Femur (tissue), 1 donor: ENCODE results near the gene TIMELESS.
"Not testable (repeated sequence)": the region's sequence is repeated elsewhere in the genome, so short reads cannot be mapped to it uniquely, and the experiment has no call there.

Experiments used
- DNase-seq: peaks from one replicate; pipeline ENCODE4 v3.0.0-alpha.2; 2017

The TIMELESS gene

GRCh38 chr12:56461235-56462159, 12.3 kb upstream of the TIMELESS start:
- no peak for DNase-seq

GRCh38 chr12:56457817-56458216, 8.6 kb upstream of the TIMELESS start:
- DNase-seq = no peak

- DNase-seq = no peak
These were observed 5.3 kb upstream of the TIMELESS start, which contains the start of gene MIP for GRCh38 chr12:56454557-56454956. Gene MIP, minus strand, starts transcription at chr12:56454657. Its CDS starts 44 bp downstream, at chr12:56454613.

- no peak for DNase-seq
These were observed 1.9 kb upstream of the TIMELESS start for GRCh38 chr12:56451147-56451546.

DNA sequence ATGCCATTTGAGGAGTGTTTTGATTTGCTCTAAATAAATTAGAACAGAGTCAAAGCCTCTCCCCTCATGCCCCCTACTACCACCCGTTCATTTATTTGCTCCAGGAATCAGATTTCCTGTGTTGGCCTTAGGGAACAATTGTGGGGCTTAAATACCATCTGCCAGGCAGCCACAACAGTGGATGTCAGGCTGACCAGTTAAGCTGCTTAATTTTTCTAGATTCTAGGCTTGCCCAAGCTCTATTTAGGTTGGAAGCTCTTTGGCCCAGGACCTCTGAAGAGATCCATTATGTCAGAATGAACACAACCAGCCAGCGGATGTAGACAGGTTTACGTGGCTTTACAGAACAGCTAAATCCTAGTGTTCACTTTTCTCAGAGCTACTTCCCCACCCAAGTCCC, 1.0 kb upstream of the TIMELESS start:
- no peak for DNase-seq

DNA sequence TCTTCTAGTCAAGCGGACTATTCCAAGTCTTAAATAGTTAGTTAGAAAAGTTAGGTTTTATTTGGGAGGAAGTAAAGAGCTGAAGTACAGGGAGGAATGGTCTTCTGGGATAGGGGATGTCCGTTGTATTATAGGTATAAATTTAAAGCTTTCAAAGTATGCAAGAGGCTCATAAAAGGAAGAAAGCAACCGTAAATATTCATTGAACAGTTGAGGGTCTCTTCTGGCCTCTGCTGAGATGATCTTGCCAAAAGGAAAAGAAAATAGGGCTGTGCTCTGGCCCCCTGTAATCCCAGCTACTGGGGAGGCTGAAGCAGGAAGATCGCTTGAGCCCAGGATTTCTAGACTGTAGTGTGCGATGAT, 377 bp upstream of the TIMELESS start:
- no peak for DNase-seq

- not testable (repeated sequence) for DNase-seq
These were observed 6.0 kb downstream of the TIMELESS start for GRCh38 chr12:56443208-56443607.

DNA sequence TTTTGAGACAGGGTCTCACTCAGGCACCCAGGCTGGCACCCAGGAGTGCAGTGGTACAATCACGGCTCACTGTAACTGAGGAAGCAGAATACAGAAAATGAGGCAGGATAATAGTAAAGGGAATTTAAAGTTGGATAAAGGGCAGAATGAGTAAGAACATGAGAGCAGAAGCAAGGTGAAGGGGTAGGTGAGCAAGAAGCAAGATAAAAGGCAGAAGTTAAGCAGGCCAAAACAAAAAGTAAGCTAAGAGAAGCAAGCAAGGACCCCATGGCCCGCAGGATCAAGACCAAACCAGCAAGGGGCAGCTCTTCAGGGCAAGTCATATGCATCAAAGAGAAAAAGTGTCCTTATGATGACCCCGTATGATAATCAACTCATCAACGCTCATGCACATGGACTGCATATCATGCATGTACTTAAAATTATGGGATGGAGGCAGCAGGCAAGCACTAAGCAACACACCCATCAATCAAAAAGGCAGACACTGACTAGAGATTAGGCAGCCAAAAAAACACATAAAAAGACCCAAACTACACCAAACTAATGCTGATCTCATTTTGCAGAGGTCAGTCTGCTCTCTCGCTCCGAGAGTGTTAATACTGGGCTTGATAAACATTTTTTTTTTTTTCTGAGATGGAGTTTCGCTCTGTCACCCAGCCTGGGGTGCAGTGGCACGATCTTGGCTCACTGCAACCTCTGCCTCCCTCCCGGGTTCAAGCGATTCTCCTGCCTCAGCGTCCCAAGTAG, 11.6 kb downstream of the TIMELESS start:
- no peak for DNase-seq

- no peak for DNase-seq
These were observed 14.4 kb downstream of the TIMELESS start for GRCh38 chr12:56434828-56435227.

- DNase-seq = no peak
These were observed 17.4 kb downstream of the TIMELESS start for GRCh38 chr12:56431850-56432249.

- no peak for DNase-seq
These were observed 17.9 kb downstream of the TIMELESS start for GRCh38 chr12:56431288-56431687.

GRCh38 chr12:56425940-56426438, 23.2 kb downstream of the TIMELESS start:
- no peak for DNase-seq

GRCh38 chr12:56425193-56425592, 24.0 kb downstream of the TIMELESS start:
- no peak for DNase-seq

- DNase-seq = no peak
These were observed 28.8 kb downstream of the TIMELESS start for GRCh38 chr12:56420411-56420810.

- no peak for DNase-seq
These were observed 31.5 kb downstream of the TIMELESS start for GRCh38 chr12:56417739-56418138.

GRCh38 chr12:56414401-56414800, 34.8 kb downstream of the TIMELESS start:
- DNase-seq = no peak

GRCh38 chr12:56413392-56413791, 35.8 kb downstream of the TIMELESS start:
- peak; percentile 23 for DNase-seq

DNA sequence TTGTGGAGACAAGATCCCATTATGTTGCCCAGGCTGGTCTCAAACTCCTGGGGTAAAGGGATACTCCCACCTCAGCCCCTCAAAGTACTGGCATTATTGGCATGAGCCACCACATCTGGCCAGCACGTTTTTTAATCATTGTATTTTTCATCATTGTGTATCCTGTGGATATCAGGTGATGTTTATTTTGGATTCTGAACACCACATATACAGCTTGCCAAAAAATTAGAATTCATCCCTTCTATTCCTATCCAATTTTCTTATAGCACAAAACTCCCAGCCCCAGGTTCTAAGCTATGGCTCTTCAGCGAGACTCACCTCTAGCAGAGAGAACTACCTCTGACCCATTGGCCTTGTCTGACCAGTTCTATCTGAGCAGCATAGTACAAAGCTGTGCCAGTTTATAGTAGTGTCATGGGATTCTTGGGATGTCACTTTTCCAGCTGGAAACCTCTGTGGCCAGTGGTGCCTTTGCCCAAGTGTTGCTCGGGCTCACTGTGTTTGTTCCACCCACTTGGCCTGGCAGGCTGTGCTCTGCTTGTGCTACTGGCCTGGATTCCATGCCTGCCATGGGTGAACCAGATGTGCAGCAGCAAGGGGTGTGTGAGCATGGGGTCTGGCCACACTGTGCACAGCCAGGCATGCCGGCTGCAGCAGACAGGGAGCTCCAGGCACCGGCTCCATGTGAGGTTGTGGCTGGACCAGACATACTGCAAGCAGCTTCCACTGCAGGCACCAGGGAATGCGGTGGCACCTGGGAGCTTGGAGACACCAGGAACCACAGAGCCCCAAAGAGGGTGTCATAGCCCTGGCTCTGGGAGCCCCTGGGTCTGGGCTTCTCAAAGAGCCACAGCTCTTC, 37.2 kb downstream of the TIMELESS start:
- no peak for DNase-seq

DNA sequence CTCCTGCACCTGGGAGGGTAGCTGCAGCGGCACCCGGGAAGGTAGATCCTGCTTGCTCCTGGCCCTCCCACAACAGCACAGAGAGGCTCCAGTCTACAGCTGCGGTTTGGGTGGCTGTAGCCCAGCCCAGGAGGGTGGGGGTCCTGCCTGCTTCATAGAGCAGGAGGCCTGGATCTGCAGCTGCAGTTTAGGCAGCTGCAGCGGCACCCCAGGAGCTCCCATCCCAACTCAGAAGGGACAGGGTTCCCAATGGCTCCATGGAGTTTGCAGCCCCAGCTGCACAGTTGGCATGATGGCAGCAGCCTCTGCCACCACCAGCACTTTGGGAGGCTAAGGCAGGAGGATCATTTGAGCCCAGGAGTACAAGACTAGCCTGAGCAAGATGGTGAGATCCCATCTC, 38.5 kb downstream of the TIMELESS start:
- DNase-seq = no peak

GRCh38 chr12:56408799-56409417, 40.3 kb downstream of the TIMELESS start:
- DNase-seq = no peak

DNA sequence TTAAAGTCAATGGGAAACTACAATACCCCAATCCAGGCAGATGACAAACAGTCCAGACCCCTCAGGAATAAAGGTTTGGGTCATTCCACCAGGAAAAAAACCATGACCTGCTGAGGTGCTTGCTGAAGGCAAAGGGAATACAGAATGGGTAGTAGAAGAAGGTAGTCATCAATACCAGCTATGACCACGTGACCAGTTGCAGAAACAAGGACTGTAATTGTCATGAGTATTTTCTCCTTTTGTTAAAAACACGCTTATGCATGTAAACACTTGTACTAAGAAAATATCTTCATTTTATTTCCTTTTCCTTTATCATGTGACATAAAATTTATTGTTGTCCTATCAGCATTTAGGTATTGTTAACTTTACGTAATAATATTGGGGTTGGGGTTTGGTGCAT, 45.0 kb downstream of the TIMELESS start:
- DNase-seq = not testable (repeated sequence)

DNA sequence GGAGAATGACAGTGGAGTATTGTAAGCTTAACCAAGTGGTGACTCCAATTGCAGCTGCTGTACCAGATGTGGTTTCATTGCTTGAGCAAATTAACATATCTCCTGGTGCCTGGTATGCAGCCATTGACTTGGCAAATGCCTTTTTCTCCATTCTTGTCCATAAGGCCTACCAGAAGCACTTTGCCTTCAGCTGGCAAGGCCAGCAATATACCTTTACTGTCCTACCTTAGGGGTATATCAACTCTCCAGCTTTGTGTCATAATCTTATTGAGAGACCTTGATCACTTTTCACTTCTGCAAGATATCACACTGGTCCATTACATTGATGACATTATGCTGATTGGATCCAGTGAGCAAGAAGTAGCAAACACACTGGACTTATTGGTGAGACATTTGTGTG, 47.6 kb downstream of the TIMELESS start:
- DNase-seq = not testable (repeated sequence)
